ENCODE results near the gene WWOX.

DNA sequence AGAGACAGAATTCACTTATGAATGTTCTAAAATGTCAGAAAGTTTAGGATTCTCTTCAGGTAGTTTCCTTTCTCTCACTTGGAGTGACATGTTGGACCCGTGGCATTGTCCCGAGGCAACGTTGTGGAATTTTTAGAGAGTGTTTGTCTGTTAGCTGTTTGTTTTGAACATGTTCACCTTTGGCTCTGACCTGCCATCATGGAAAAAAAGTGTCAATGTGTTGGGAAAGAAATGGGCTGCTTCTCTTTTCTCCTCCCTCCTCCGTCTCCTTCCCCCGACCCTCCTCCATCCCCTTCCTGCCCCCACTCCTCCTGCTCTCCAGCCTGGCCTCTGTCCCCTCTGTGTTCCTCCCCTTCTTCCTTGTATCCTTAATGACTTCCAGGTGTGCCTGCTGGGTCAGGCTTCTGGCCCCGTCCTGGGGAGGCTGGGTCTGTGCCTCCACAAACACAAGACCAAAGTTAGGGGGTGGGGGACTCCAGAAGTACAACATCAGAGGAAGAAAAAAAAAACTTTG, 1038.0 kb downstream of the WWOX start:
- TF ChIP-seq, protein P1, sequence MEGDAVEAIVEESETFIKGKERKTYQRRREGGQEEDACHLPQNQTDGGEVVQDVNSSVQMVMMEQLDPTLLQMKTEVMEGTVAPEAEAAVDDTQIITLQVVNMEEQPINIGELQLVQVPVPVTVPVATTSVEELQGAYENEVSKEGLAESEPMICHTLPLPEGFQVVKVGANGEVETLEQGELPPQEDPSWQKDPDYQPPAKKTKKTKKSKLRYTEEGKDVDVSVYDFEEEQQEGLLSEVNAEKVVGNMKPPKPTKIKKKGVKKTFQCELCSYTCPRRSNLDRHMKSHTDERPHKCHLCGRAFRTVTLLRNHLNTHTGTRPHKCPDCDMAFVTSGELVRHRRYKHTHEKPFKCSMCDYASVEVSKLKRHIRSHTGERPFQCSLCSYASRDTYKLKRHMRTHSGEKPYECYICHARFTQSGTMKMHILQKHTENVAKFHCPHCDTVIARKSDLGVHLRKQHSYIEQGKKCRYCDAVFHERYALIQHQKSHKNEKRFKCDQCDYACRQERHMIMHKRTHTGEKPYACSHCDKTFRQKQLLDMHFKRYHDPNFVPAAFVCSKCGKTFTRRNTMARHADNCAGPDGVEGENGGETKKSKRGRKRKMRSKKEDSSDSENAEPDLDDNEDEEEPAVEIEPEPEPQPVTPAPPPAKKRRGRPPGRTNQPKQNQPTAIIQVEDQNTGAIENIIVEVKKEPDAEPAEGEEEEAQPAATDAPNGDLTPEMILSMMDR (IDR thresholded peaks at IDR 0.05; ENCODE audit: borderline replicate concordance, extremely low read depth, low read length, poor library complexity, severe bottlenecking) = no peak
- TF ChIP-seq EZH2 (IDR thresholded peaks at IDR 0.05; ENCODE audit: borderline replicate concordance, low read depth, low read length, severe bottlenecking) = no peak
